ENCODE data around the gene NLRP7.
"Not testable (repeated sequence)": the region's sequence is repeated elsewhere in the genome, so short reads cannot be mapped to it uniquely, and the experiment has no call there.

Gene NLRP7

DNA sequence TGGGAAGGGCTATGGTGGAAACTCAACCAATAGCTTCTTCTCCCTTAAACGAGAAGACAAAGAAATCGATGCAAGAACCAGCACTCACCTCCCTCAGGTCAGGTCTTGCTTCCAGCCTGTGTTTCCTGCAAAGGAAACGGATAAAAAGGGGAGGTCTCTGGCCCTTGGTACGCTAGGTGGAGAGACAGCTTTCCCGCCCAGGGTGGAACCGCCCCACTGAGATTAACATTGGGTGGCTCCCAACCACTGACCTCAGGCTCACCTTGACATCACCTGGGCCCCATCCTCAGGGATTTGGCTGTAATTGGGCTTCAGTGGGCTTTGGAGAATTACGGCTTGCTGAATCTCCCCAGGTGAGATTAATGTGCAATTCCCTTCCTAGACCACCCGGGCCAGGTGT is at the start of gene NLRP7:
Gene NLRP7 (minus strand): TSS at position 150 of the 400 bp plus-strand sequence.
- no peak for DNase-seq (ENCODE audit: low spot score)

DNA sequence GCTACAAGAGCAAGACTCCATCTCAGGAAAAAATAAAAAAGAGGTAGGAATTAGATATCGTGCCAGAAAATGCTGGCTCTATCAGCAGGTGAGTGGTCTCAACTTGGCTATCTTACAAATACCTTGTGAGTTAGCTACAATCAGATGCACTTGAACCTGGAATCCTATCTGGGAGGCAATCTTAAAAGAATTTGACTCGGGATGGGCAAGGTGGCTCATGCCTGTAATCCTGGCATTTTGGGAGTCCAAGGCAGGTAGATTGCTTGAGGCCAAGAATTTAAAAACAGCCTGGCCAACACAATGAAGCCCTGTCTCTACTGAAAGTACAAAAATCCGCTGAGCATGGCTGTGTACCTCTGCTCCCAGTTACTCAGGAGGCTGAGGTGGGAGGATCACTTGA is 48.2 kb upstream of the NLRP7 start:
- DNase-seq (ENCODE audit: low spot score) = no peak

DNA sequence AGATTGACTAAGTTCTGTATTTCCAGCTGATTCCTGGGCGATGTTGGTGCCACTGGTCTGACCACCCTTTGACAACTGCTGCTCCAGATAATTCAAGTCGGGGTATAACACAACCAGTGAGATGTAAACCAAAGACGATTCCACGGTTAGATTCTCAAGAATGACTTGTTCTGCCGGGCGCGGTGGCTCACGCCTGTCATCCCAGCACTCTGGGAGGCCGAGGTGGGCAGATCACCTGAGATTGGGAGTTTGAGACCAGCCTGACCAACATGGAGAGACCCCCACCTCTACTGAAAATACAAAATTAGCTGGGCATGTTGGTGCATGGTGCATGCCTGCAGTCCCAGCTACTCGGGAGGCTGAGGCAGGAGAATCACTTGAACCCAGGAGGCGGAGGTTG is 42.2 kb upstream of the NLRP7 start:
- DNase-seq (ENCODE audit: low spot score) = not testable (repeated sequence)

DNA sequence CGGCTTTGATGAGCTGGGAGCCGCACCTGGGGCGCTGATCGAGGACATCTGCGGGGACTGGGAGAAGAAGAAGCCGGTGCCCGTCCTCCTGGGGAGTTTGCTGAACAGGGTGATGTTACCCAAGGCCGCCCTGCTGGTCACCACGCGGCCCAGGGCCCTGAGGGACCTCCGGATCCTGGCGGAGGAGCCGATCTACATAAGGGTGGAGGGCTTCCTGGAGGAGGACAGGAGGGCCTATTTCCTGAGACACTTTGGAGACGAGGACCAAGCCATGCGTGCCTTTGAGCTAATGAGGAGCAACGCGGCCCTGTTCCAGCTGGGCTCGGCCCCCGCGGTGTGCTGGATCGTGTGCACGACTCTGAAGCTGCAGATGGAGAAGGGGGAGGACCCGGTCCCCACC is 35.2 kb upstream of the NLRP7 start:
- DNase-seq (ENCODE audit: low spot score) = not testable (repeated sequence)

DNA sequence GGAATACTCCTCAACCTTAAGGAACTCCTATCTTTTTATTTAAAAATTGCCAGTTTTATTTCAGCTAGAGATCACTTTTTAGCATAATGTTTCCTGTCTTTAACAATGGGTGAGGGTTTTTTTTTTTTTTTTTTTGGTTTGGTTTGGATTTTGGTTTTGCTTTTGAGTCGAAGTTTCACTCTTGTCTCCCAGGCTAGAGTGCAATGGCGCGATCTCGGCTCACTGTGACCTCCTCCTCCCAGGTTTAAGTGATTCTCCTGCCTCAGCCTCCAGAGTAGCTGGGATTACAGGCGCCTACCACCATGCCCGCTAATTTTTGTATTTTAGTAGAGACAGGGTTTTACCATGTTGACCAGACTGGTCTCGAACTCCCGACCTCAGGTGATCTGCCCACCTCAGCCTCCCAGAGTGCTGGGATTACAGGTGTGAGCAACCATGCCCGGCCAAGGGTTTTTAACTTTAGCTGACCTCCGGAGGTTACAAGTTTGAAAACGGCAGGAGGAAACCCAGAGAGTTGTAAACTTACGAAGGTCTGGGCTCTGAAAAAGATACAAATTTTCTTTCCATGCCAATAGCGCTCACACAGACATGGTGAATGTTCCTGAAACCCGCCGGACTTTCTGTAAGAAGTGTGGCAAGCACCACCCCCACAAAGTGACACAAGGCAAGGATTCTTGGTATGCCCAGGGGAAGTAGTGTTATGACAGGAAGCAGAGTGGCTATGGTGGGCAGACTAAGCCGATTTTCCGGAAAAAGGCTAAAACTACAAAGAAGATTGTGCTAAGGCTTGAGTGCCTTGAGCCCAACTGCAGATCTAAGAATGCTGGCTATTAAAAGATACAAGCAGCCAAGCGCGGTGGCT is 26.1 kb upstream of the NLRP7 start:
- DNase-seq (ENCODE audit: low spot score) = peak; percentile 11

DNA sequence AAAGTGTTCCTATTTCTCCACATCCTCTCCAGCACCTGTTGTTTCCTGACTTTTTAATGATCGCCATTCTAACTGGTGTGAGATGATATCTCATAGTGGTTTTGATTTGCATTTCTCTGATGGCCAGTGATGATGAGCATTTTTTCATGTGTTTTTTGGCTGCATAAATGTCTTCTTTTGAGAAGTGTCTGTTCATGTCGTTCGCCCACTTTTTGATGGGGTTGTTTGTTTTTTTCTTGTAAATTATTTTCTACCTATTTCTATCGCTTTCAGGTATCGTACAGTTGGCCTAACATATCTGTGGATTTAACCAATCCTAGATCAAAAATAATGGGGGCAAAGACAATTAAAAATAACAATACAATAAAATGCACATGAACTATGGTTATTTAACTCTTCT is 24.1 kb upstream of the NLRP7 start:
- not testable (repeated sequence) for DNase-seq (ENCODE audit: low spot score)

DNA sequence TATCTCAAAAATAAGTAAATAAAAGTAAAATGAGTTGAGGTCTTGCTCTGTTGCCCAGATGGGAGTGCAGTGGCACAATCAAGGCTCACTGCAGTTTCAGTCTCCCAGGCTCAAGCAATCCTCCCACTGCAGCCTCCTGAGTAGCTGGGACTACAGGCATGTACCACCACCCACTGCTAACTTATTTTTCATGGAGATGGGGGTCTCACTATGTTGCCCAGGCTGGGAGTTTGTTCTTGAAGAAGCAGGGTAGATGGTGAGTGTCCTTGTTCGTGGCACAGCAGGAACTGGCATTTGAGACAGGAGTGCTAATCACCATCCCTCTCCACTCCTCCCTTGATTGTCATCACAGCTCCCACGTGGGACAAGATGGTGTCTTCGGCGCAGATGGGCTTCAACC is 22.3 kb upstream of the NLRP7 start:
- DNase-seq (ENCODE audit: low spot score) = no peak

DNA sequence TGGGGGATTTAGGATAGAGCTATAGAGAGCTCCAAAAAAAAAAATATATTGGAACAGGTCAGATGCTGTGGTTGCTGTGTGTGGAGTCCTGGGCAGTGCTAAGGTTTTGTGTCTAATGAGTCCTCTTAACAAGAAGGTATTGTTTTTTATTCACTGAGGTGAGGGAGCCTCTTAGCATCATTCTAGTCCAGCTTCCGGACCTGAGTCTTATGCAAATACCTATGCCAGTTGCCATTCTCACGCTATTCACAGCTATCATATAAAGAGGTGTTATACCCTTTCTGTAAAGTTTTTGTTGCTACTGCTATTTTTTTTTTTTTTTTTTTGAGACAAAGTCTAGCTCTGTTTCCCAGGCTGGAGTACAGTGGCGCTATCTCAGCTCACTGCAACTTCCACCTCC is 20.3 kb upstream of the NLRP7 start:
- DNase-seq (ENCODE audit: low spot score) = no peak

DNA sequence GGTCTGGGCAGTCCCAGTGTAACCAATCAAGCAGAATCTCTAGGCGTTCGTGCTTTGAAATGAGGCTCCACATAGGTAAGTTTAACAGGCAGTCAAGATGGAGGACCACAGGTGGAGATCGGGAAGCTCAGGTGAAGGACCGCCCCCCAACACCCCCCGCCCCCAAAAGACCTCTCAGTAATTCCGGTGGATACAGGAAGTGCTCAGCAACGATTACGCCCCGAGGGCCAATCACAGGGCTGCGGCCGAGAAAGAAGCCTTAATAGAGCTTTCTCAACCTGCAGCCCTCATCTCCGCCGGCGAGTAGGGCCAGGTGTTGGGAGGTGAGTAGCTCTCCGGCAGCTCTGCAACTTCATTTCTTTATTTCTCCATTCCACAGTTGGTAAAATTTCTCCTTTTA is 17.7 kb upstream of the NLRP7 start:
- not testable (repeated sequence) for DNase-seq (ENCODE audit: low spot score)

DNA sequence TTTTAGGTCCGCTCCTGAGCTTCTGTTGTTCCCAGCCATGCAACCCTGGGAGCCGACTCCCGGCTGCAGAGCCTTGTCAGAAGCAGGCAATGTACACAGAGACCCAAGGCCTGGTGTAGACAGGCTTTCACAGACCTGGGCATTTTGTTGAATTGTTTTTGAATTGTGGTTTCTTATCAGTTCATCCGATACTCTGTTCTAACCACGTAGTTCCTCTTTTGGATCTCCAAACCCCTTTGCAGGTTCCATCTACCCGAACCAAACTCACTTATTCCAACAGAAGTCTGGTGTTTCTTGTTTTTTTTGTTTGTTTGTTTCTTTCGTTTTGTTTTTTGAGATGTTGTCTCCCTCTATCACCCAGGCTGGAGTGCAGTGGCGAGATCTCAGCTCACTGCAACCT is 12.5 kb upstream of the NLRP7 start:
- no peak for DNase-seq (ENCODE audit: low spot score)

DNA sequence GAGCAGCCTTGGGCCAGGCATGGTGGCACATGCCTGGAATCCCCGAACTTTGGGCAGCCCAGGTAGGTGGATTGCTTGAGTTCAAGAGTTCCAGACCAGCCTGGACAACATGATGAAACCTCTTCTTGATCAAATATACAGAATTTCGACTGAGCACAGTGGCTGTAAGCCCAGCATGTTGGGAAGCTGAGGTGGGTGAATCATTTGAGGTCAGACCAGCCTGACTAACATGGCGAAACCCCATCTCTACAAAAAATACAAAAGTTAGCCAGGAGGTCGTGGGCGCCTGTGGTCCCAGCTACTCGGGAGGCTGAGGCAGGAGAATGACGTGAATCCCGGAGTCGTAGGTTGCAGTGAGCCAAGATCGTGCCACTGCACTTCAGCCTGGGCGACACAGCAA is 8.0 kb upstream of the NLRP7 start:
- no peak for DNase-seq (ENCODE audit: low spot score)

DNA sequence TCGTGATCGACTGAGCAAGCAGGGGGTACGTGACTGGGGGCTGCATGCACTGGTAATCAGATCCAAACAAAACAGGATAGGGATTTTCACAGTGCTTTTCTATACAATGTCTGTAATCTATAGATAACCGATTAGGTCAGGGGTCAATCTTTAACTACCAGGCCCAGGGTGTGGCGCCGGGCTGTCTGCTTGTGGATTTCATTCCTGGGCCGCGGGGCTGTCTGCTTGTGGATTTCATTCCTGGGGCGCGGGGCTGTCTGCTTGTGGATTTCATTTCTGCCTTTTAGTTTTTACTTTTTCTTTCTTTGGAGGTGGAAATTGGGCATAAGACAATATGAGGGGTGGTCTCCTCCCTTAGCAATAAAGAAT is 6.0 kb upstream of the NLRP7 start:
- not testable (repeated sequence) for DNase-seq (ENCODE audit: low spot score)

DNA sequence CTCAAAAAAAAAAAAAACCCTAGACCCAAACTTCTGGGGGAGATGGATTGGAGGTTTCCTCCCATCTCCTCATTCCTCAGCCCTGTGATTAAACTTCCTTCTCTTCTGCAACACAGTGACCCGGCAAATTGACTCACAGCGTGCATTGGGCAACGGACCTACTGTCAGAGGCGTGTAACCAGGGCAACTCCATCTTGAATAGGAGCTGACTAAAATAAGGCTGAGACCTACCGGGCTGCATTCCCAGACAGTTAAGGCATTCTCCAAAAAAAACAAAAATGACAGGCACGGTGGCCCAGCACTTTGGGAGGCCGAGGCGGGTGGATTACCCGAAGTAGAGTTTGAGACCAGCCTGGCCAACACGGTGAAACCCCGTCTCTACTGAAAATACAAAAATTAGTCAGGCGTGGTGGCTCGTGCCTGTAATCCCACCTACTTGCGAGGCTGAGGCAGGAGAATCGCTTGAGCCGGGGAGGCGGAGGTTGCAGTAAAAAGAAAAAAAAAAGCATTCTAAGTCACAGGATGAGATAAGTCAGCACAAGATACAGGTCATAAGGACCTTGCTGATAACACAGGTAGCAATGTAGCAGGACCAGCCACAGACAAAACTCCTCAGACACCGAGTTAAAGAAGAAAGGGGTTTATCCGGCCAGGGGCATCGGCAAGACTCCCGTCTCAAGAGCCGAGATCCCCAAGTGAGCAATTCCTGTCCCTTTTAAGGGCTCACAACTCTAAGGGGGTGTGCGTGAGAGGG is 5.4 kb upstream of the NLRP7 start:
- DNase-seq (ENCODE audit: low spot score) = no peak

DNA sequence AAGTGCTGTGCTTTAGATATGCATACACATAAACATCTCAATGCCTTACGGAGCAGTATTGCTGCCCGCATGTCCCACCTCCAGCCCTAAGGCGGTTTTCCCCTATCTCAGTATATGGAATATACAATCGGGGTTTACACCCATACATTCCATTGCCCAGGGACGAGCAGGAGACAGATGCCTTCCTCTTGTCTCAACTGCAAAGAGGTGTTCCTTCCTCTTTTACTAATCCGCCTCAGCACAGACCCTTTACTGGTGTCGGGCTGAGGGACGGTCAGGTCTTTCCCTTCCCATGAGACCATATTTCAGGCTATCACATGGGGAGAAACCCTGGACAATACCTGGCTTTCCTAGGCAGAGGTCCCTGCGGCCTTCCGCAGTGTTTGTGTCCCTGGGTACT is 3.2 kb upstream of the NLRP7 start:
- not testable (repeated sequence) for DNase-seq (ENCODE audit: low spot score)

DNA sequence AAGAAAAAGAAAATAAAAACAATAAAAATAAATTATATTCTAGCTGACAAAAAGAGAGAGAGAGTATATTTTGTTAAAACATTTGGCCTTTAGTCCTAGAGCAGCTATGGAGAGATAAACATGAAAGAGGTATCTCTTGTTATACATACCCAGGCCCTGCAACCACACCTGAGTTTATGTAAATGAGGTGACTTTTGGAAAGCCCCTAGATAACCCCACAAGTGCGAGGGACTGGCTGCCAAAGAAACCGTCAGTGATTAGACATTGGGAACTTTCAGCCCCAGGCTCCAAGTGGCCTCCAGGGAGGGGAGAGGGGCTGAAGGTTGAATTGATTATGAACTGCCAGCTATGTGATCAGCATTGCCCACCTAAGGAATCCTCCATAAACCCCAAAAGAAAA is 2.1 kb upstream of the NLRP7 start:
- no peak for DNase-seq (ENCODE audit: low spot score)

DNA sequence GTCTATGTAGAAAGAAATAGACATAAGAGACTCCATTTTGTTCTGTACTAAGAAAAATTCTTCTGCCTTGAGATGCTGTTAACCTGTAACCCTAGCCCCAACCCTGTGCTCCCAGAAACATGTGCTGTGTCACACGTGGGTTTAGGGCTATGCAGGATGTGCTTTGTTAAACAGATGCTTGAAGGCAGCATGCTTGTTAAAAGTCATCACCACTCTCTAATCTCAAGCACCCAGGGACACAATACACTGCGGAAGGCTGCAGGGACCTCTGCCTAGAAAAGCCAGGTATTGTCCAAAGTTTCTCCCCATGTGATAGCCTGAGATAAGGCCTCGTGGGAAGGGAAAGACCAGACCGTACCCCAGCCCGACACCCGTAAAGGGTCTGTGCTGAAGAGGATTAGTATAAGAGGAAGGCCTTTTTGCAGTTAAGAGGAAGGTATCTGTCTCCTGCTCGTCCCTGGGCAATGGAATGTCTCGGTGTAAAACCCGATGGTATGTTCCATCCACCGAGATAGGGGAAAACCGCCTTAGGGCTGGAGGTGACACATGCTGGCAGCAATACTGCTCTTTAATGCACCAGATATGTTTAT is 3.5 kb downstream of the NLRP7 start:
- not testable (repeated sequence) for DNase-seq (ENCODE audit: low spot score)

DNA sequence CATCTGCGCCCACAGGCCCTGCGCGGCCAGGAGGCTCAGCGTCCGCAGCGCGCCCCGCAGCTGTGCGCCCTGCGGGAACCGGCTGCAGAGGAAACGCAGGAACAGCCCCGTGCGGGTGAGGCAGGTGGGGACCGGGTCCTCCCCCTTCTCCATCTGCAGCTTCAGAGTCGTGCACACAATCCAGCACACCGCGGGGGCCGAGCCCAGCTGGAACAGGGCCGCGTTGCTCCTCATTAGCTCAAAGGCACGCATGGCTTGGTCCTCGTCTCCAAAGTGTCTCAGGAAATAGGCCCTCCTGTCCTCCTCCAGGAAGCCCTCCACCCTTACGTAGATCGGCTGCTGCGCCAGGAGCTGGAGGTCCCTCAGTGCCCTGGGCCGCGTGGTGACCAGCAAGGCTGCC is 7.8 kb downstream of the NLRP7 start:
- DNase-seq (ENCODE audit: low spot score) = not testable (repeated sequence)

DNA sequence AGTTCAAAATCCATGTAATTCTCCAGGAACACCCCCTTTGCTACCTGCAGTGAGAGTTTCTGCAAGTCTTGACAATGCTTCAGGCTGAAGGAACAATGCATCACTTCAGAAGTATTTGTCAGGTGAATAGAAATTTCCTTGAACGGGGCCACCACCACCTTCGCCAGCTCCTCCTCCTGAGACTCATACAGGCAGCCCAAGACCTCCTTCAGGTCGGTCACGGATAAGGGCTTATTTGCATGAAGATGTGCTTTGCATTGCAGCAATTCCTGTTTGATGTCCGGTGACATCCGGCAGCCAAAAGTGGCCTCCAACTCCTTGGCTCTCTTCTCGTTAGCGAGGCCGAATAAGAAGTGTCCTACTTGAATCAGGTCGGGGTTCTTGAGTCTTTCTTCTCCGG is 8.4 kb downstream of the NLRP7 start:
- DNase-seq (ENCODE audit: low spot score) = no peak

DNA sequence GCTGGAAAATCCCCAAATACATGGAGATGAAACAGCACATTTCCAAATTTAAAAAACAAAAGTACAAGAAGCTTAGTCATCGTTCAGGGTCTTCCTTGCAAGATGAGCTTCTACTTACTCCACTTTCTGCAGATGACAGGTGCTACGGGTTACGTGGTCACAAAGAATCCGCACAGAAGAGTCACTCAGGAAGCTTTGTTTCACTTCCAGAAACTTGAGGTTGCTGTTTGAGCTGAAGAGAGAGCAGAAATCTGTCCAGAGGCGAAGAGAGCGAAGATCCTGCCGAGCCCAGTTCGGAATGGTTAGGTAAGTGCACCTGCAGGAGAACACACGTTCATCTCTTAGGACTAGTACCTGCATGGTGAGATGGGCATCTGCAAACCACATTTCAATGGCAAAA is 9.4 kb downstream of the NLRP7 start:
- DNase-seq (ENCODE audit: low spot score) = no peak

DNA sequence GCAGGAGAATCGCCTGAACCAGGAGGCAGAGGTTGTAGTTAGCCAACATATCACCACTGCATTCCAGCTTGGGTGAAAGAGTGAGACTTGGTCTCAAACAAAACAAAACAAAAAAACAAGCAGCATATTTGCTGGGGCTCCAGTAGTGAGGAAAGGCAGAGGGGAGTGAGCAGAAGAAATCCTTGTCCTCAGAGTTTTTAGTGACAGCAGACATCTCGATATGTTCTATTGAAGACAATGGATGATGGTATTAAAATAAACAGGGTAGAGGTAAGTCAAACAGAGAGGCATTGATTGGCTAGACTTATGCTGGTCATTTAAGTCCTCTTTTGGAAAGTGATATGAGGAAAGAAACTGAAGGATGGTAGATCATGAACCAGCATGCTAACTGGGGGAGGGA is 19.0 kb downstream of the NLRP7 start:
- no peak for DNase-seq (ENCODE audit: low spot score)

DNA sequence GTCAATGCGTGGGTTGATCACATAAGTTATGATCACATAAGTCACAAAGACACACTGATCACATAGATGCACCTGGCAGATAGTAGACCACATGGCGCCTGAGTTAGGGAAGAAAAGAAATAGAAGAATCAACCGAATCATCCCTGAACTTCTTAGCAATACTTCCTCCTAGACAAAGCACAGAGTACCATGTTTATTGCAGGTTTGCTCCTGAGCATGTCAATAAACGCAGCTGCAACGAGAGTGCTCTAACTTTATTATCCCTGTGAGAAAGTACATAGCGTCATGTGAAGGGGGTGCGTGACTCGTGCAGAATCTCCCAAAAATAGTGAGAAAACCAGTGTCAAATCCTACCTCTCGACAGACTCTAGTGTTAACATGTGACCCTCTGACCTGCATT is 24.1 kb downstream of the NLRP7 start:
- DNase-seq (ENCODE audit: low spot score) = no peak

DNA sequence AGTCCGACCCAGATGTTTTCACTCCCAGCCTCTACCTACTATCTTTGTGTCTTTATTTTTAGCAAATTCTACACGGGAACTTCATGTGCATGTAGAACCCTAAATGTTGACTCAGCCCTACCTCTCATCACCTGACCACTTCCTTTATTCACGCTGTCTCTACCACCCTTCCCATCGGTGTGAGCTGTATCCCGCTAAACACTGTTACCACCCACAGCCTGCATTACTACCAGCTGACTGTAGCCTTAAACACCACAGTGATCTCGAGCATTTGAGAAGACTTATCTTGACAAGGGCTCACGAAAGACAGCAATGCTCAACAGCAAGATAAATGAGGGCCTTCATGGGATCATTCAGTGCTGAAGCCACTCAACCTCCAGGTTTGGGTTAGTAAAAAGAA is 26.2 kb downstream of the NLRP7 start:
- no peak for DNase-seq (ENCODE audit: low spot score)

All from CD4-positive, alpha-beta T cell treated with Interleukin-2 at 100 ng/mL for 4 hours (primary cell).